Measurements from ENCODE around the gene RFPL2.

Gene RFPL2

GRCh38 chr22:32204856-32205722 lies at the start of gene RFPL2:
Gene RFPL2 (minus strand): TSS chr22:32205073. CDS start chr22:32202451, 2,622 bp downstream.
- DNase-seq = peak; percentile 89

- no peak for DNase-seq
Observed at GRCh38 chr22:32249231-32249630, 44.4 kb upstream of the RFPL2 start.

GRCh38 chr22:32248276-32248675 lies 43.4 kb upstream of the RFPL2 start:
- no peak for DNase-seq

- DNase-seq = no peak
Observed at GRCh38 chr22:32246166-32246565, 41.3 kb upstream of the RFPL2 start.

GRCh38 chr22:32245042-32245441 lies 40.2 kb upstream of the RFPL2 start:
- peak; percentile 68 for DNase-seq

GRCh38 chr22:32244547-32244946 lies 39.7 kb upstream of the RFPL2 start:
- DNase-seq = no peak

- DNase-seq = no peak
Observed at GRCh38 chr22:32240461-32240860, 35.6 kb upstream of the RFPL2 start.

GRCh38 chr22:32237906-32238305 lies 33.0 kb upstream of the RFPL2 start:
- DNase-seq = peak; percentile 74

GRCh38 chr22:32236970-32237369 lies 32.1 kb upstream of the RFPL2 start:
- no peak for DNase-seq

- DNase-seq = no peak
Observed at GRCh38 chr22:32233091-32233490, 28.2 kb upstream of the RFPL2 start.

GRCh38 chr22:32232191-32232830 lies 27.4 kb upstream of the RFPL2 start:
- DNase-seq = no peak

GRCh38 chr22:32226326-32227104 lies 21.6 kb upstream of the RFPL2 start:
- DNase-seq = no peak

- no peak for DNase-seq
Observed at GRCh38 chr22:32222991-32223390, 18.1 kb upstream of the RFPL2 start.

- DNase-seq = no peak
Observed at GRCh38 chr22:32219026-32219425, 14.2 kb upstream of the RFPL2 start.

- DNase-seq = no peak
Observed at GRCh38 chr22:32218470-32218869, 13.6 kb upstream of the RFPL2 start.

GRCh38 chr22:32217465-32217864 lies 12.6 kb upstream of the RFPL2 start:
- no peak for DNase-seq

- DNase-seq = no peak
Observed at GRCh38 chr22:32216911-32217310, 12.0 kb upstream of the RFPL2 start.

- no peak for DNase-seq
Observed at GRCh38 chr22:32211011-32211410, 6.1 kb upstream of the RFPL2 start.

GRCh38 chr22:32208681-32209080 lies 3.8 kb upstream of the RFPL2 start:
- DNase-seq = no peak

- no peak for DNase-seq
Observed at GRCh38 chr22:32207971-32208480, 3.2 kb upstream of the RFPL2 start.

- DNase-seq = peak; percentile 78
Observed at GRCh38 chr22:32206774-32207758, 2.2 kb upstream of the RFPL2 start.

Measured in DMS53 (cell line).